Caco-2 (cell line): Measurements from ENCODE around the gene BCORL1. TPM values are rescaled to one million over a fixed set of nuclear protein-coding genes. Genes with fewer than 3 reads are reported as not detected.

Experiments
- BruUV-seq: library from RNA; stranded (reverse); fragments of 400-500 nt; replicated peaks from 2 replicates; lab custom pipeline; 2021; lab: Mats Ljungman, UMichigan
- CTCF ChIA-PET: fragments of 300-600 bp; sonication (Branson Sonifier 250); formaldehyde crosslinking; loops from one replicate; lab custom pipeline; 2022; ENCODE audit warnings: antibody characterized with exemption; lab: Charles Lee
- POLR2A ChIA-PET: fragments of 300-600 bp; sonication (Branson Sonifier 250); formaldehyde crosslinking; loops from one replicate; lab custom pipeline; 2022; ENCODE audit warnings: antibody characterized with exemption; lab: Charles Lee
- DNase-seq, 2 experiments: peaks; one replicate each; pipeline versions ENCODE4 v3.0.0 to v3.0.0-alpha.2; 2020 to 2022
- H3K27me3 ChIP-seq: replicated peaks from 2 replicates; pipeline ENCODE4 v1.6.0; 2011; ENCODE audit warnings: low read length; ENCODE audit not compliant: control insufficient read depth, insufficient read depth
- H3K36me3 ChIP-seq: 2 replicates; pipeline ENCODE4 v1.5.1; 2011; ENCODE audit warnings: low read length; ENCODE audit not compliant: control insufficient read depth, insufficient read depth
- H3K4me1 ChIP-seq: fragments of 250-450 bp; sonication (Bioruptor Pico); 2 replicates; pipeline ENCODE4 v1.5.1; 2020; ENCODE audit warnings: mild to moderate bottlenecking
- H3K4me3 ChIP-seq: 2 replicates; pipeline ENCODE4 v1.5.1; 2011; ENCODE audit warnings: low read depth, mild to moderate bottlenecking, control low read depth, low read length
- H3K9me3 ChIP-seq: fragments of 250-450 bp; sonication (Bioruptor Pico); 2 replicates; pipeline ENCODE4 v1.5.1; 2020; ENCODE audit warnings: mild to moderate bottlenecking, moderate library complexity
- H3K27ac Mint-ChIP-seq: one replicate; pipeline ENCODE4 v1.8.0; 2022; ENCODE audit warnings: mixed read lengths; ENCODE audit not compliant: unreplicated experiment
- H3K27me3 Mint-ChIP-seq: one replicate; pipeline ENCODE4 v1.8.0; 2022; ENCODE audit warnings: mixed read lengths; ENCODE audit not compliant: insufficient read depth, unreplicated experiment
- H3K36me3 Mint-ChIP-seq: one replicate; pipeline ENCODE4 v1.8.0; 2022; ENCODE audit warnings: mild to moderate bottlenecking, mixed read lengths; ENCODE audit not compliant: insufficient read depth, unreplicated experiment
- H3K4me1 Mint-ChIP-seq: one replicate; pipeline ENCODE4 v1.8.0; 2022; ENCODE audit warnings: low read depth, mixed read lengths; ENCODE audit not compliant: unreplicated experiment
- H3K4me3 Mint-ChIP-seq: one replicate; pipeline ENCODE4 v1.8.0; 2022; ENCODE audit warnings: mild to moderate bottlenecking, moderate library complexity, mixed read lengths; ENCODE audit not compliant: unreplicated experiment
- H3K9me3 Mint-ChIP-seq: one replicate; pipeline ENCODE4 v1.8.0; 2022; ENCODE audit warnings: mixed read lengths; ENCODE audit not compliant: unreplicated experiment
- CTCF ChIP-seq, 2 experiments: fragments of 200-600 bp in 1 of 2; IDR thresholded peaks; 1 replicate in 1 of 2; 2 replicates in 1 of 2; pipeline versions ENCODE4 v1.5.1 to v1.8.0; 2011 to 2022; ENCODE audit warnings: antibody characterized with exemption in 1 of 2, control low read depth in 1 of 2, inconsistent platforms in 1 of 2, low read depth in 1 of 2, low read length in 1 of 2, mild to moderate bottlenecking in 1 of 2, moderate library complexity in 1 of 2; ENCODE audit not compliant: insufficient read depth in 1 of 2, severe bottlenecking in 1 of 2, unreplicated experiment in 1 of 2
- intact Hi-C: fragments of 100-400 bp; cut with micrococcal nuclease; formaldehyde crosslinking; loops from one replicate; pipeline ENCODE4 v1.10.0; 2022; ENCODE audit not compliant: unreplicated experiment
- total RNA-seq: library from RNA; stranded (reverse); gene quantifications from 2 replicates; pipeline ENCODE4 v1.2.3, GENCODE V29; 2022

BCORL1 gene
- total RNA-seq, 1 experiment from 2014 or later = 19.8 TPM

GRCh38 chrX:129938081-129938480 is 44.4 kb upstream of the BCORL1 start:
- H3K4me1 ChIP-seq = no peaks in the 10 kb centered on the region
- H3K27me3 Mint-ChIP-seq = no peaks in the 10 kb centered on the region
- POLR2A ChIA-PET = no interaction called here
- no TSS peak for BruUV-seq
- no peak for TF ChIP-seq CTCF (IDR thresholded peaks at IDR 0.05; ENCODE audit: insufficient read depth in 1 of 2, low read depth in 1 of 2, low read length in 1 of 2, severe bottlenecking in 1 of 2, unreplicated experiment in 1 of 2)
- no peaks in the 10 kb centered on the region for H3K4me1 Mint-ChIP-seq
- intact Hi-C loops = no loop called here
- no peaks in the 10 kb centered on the region for H3K9me3 Mint-ChIP-seq
- H3K4me3 ChIP-seq = no peak overlapping the region
- no peaks in the 10 kb centered on the region for H3K27me3 ChIP-seq
- no peaks in the 10 kb centered on the region for H3K9me3 ChIP-seq
- H3K4me3 Mint-ChIP-seq = no peak overlapping the region
- no peaks in the 10 kb centered on the region for H3K36me3 Mint-ChIP-seq
- H3K36me3 ChIP-seq = no peaks in the 10 kb centered on the region
- no peak overlapping the region for H3K27ac Mint-ChIP-seq
- CTCF ChIA-PET = no interaction called here
- no peak for DNase-seq

GRCh38 chrX:129939986-129940385 is 42.4 kb upstream of the BCORL1 start:
- ChIA-PET POLR2A (no interaction called here), CTCF (no interaction called here)
- intact Hi-C loops = no loop called here
- Mint-ChIP-seq H3K36me3 (no peaks in the 10 kb centered on the region), H3K9me3 (no peaks in the 10 kb centered on the region), H3K27me3 (no peaks in the 10 kb centered on the region), H3K27ac (no peak overlapping the region), H3K4me3 (no peak overlapping the region), H3K4me1 (no peaks in the 10 kb centered on the region)
- DNase-seq = no peak
- H3K4me3 ChIP-seq = no peak overlapping the region
- BruUV-seq = no TSS peak
- no peaks in the 10 kb centered on the region for H3K9me3 ChIP-seq
- no peak for TF ChIP-seq CTCF (IDR thresholded peaks at IDR 0.05; ENCODE audit: insufficient read depth in 1 of 2, low read depth in 1 of 2, low read length in 1 of 2, severe bottlenecking in 1 of 2, unreplicated experiment in 1 of 2)
- no peaks in the 10 kb centered on the region for H3K27me3 ChIP-seq
- no peaks in the 10 kb centered on the region for H3K36me3 ChIP-seq
- H3K4me1 ChIP-seq = no peaks in the 10 kb centered on the region

GRCh38 chrX:129940721-129941120 is 41.7 kb upstream of the BCORL1 start:
- H3K4me3 Mint-ChIP-seq = no peak overlapping the region
- H3K4me1 Mint-ChIP-seq = no peaks in the 10 kb centered on the region
- Histone ChIP-seq H3K27me3 (no peaks in the 10 kb centered on the region), H3K4me1 (no peaks in the 10 kb centered on the region), H3K4me3 (no peak overlapping the region), H3K36me3 (no peaks in the 10 kb centered on the region), H3K9me3 (no peaks in the 10 kb centered on the region)
- no peak for TF ChIP-seq CTCF (IDR thresholded peaks at IDR 0.05; ENCODE audit: insufficient read depth in 1 of 2, low read depth in 1 of 2, low read length in 1 of 2, severe bottlenecking in 1 of 2, unreplicated experiment in 1 of 2)
- no peak overlapping the region for H3K27ac Mint-ChIP-seq
- H3K9me3 Mint-ChIP-seq = no peaks in the 10 kb centered on the region
- no peaks in the 10 kb centered on the region for H3K36me3 Mint-ChIP-seq
- DNase-seq = no peak
- POLR2A ChIA-PET = no interaction called here
- intact Hi-C loops = no loop called here
- CTCF ChIA-PET = no interaction called here
- no peaks in the 10 kb centered on the region for H3K27me3 Mint-ChIP-seq
- no TSS peak for BruUV-seq
